Prostate gland (tissue), 2 donors: ENCODE measurements around the gene C1orf167.

ENCODE experiments used
- CTCF ChIP-seq, 4 experiments: fragments of 200-600 bp in 2 of 4; fragments of 450-650 bp in 2 of 4; sonication (generic) in 2 of 4; IDR thresholded peaks; 1 replicate in 3 of 4; 2 replicates in 1 of 4; pipeline ENCODE4 v1.5.1; 2016 to 2019; ENCODE audit warnings: antibody characterized with exemption in 4 of 4, mild to moderate bottlenecking in 2 of 4, moderate library complexity in 2 of 4
- POLR2AphosphoS5 ChIP-seq: sonication (generic); formaldehyde crosslinking; IDR thresholded peaks from one replicate; pipeline ENCODE4 v1.6.1; 2017; ENCODE audit warnings: antibody characterized with exemption

DNA sequence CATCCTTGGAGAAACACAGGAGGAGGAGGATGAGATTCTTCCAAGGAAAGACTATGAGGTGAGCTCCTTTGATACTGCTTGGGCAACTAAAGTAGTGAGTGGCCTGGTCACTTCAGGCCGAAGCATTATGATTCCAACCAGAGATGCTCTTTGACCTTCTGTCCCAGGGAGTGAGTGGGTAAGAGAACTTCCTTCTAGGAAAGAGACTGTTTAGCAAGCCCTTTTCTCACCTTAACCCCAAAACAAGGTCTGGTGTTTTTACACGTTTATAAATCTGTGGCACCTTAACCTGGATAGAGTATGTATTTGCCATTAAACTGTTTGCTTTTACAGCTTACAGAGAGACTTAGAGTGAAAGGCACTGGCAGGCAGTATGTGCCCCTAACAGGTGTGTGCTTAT, 45.1 kb downstream of the C1orf167 start:
- no peak for TF ChIP-seq CTCF (IDR thresholded peaks at IDR 0.05)
- no peak for TF ChIP-seq POLR2AphosphoS5
